GM18502 (cell line): ENCODE measurements around the gene CHST12.
"Not testable (repeated sequence)": the region's sequence is repeated elsewhere in the genome, so short reads cannot be mapped to it uniquely, and the experiment has no call there.

Experiments used
- ATAC-seq: cut with Tn5 transposase; IDR thresholded peaks from one replicate; pipeline ENCODE4 v1.9.1; 2021; ENCODE audit warnings: mild to moderate bottlenecking; ENCODE audit not compliant: unreplicated experiment, poor library complexity

Gene CHST12

GRCh38 chr7:2452643-2453270 lies 49.3 kb downstream of the CHST12 start:
- no peak for ATAC-seq

GRCh38 chr7:2453849-2454248 lies 50.4 kb downstream of the CHST12 start:
- ATAC-seq: not testable (repeated sequence)

- no peak for ATAC-seq
Observed at GRCh38 chr7:2459674-2460073, 56.3 kb downstream of the CHST12 start.

- ATAC-seq: no peak
Observed at GRCh38 chr7:2460188-2460587, 56.8 kb downstream of the CHST12 start.

- no peak for ATAC-seq
Observed at GRCh38 chr7:2460641-2461040, 57.2 kb downstream of the CHST12 start.

- no peak for ATAC-seq
Observed at GRCh38 chr7:2461268-2462026, 58.0 kb downstream of the CHST12 start.

- no peak for ATAC-seq
Observed at GRCh38 chr7:2462731-2463130, 59.3 kb downstream of the CHST12 start.

- no peak for ATAC-seq
Observed at GRCh38 chr7:2465928-2466327, 62.5 kb downstream of the CHST12 start.

GRCh38 chr7:2466675-2467074 lies 63.3 kb downstream of the CHST12 start:
- no peak for ATAC-seq

GRCh38 chr7:2468227-2468626 lies 64.8 kb downstream of the CHST12 start:
- ATAC-seq: no peak

- not testable (repeated sequence) for ATAC-seq
Observed at GRCh38 chr7:2469460-2470203, 66.2 kb downstream of the CHST12 start.

GRCh38 chr7:2470204-2471021 lies 67.0 kb downstream of the CHST12 start:
- no peak for ATAC-seq

- no peak for ATAC-seq
Observed at GRCh38 chr7:2471022-2471329, 67.6 kb downstream of the CHST12 start.

GRCh38 chr7:2471396-2471795 lies 68.0 kb downstream of the CHST12 start:
- no peak for ATAC-seq

GRCh38 chr7:2472739-2473138 lies 69.3 kb downstream of the CHST12 start:
- ATAC-seq: no peak

- ATAC-seq: no peak
Observed at GRCh38 chr7:2473496-2474180, 70.2 kb downstream of the CHST12 start.

- ATAC-seq: no peak
Observed at GRCh38 chr7:2474224-2474623, 70.8 kb downstream of the CHST12 start.

- ATAC-seq: no peak
Observed at GRCh38 chr7:2474813-2475677, 71.6 kb downstream of the CHST12 start.

GRCh38 chr7:2475678-2476015 lies 72.2 kb downstream of the CHST12 start:
- ATAC-seq: no peak
